Measurements from ENCODE around the gene GINS3. TPM values are rescaled to one million over a fixed set of nuclear protein-coding genes. Genes with fewer than 3 reads are reported as not detected.

Gene GINS3
- 10 to 100 TPM; 25.3 to 26.5 TPM for total RNA-seq
- polyA plus RNA-seq: 2.0 TPM

GRCh38 chr16:58392215-58393137 is at the start of gene GINS3:
Gene GINS3, plus strand, starts transcription at chr16:58392471. Its CDS starts 131 bp downstream, at chr16:58392602.
- Mint-ChIP-seq H3K4me1 (peaks cover 13 to 23% (median 18%) of the 10 kb centered on the region in 3 donors), H3K36me3 (peaks cover 0 to 10% (median 3%) of the 10 kb centered on the region in 3 donors), H3K27ac (peak within 1 kb of the TSS; percentile 75 to 97 (median 95)), H3K9me3 (no peaks in the 10 kb centered on the region), H3K4me3 (peak within 1 kb of the TSS; percentile 95 to 100 (median 100)), H3K27me3 (peaks cover 0 to 5% of the 10 kb centered on the region in 2 donors)
- Histone ChIP-seq H3K4me3 (ENCODE audit: low read length) (peak within 1 kb of the TSS; percentile 85), H3K27ac (ENCODE audit: low read depth, low read length) (peak within 1 kb of the TSS; percentile 72), H3K4me1 (ENCODE audit: insufficient read depth, low read length) (peaks cover 7% of the 10 kb centered on the region), H3K9me3 (ENCODE audit: low read length) (no peaks in the 10 kb centered on the region), H3K36me3 (ENCODE audit: insufficient read depth, low read length) (no peaks in the 10 kb centered on the region), H3K27me3 (ENCODE audit: insufficient read depth, low read length, poor library complexity, severe bottlenecking) (no peaks in the 10 kb centered on the region)
- ChIA-PET POLR2A (interaction anchor here (1.0 kb wide), 1 partner anchor 237 kb away, joined by 3 read pairs; the partner anchor contains the start of gene CNOT1), CTCF (interaction anchor here (0.9 to 2.1 kb wide), 4 partner anchors 56 to 342 kb away, joined by 3 to 10 read pairs (median 4); partner anchors contain the start of gene GOT2)
- peak; percentile 71 to 87 (median 75) for DNase-seq

GRCh38 chr16:58343562-58343961 is 48.7 kb upstream of the GINS3 start:
- H3K36me3 Mint-ChIP-seq: no peaks in the 10 kb centered on the region
- CTCF ChIA-PET: no interaction called here
- H3K4me3 Mint-ChIP-seq: no peak overlapping the region
- DNase-seq: no peak
- H3K4me3 ChIP-seq (ENCODE audit: low read length): no peak overlapping the region
- H3K9me3 Mint-ChIP-seq: no peaks in the 10 kb centered on the region
- no peaks in the 10 kb centered on the region for H3K4me1 Mint-ChIP-seq
- H3K36me3 ChIP-seq (ENCODE audit: insufficient read depth, low read length): no peaks in the 10 kb centered on the region
- POLR2A ChIA-PET: no interaction called here
- peaks cover 11 to 49% of the 10 kb centered on the region in 2 donors for H3K27me3 Mint-ChIP-seq
- H3K4me1 ChIP-seq (ENCODE audit: insufficient read depth, low read length): no peaks in the 10 kb centered on the region
- H3K27me3 ChIP-seq (ENCODE audit: insufficient read depth, low read length, poor library complexity, severe bottlenecking): no peaks in the 10 kb centered on the region
- H3K27ac ChIP-seq (ENCODE audit: low read depth, low read length): no peak overlapping the region
- H3K9me3 ChIP-seq (ENCODE audit: low read length): no peaks in the 10 kb centered on the region
- H3K27ac Mint-ChIP-seq: no peak overlapping the region

GRCh38 chr16:58345574-58346354 is 46.5 kb upstream of the GINS3 start:
- H3K27ac ChIP-seq (ENCODE audit: low read depth, low read length): no peak overlapping the region
- no peak for DNase-seq
- no peaks in the 10 kb centered on the region for H3K9me3 ChIP-seq (ENCODE audit: low read length)
- Mint-ChIP-seq H3K4me3 (no peak overlapping the region), H3K4me1 (no peaks in the 10 kb centered on the region), H3K36me3 (no peaks in the 10 kb centered on the region), H3K9me3 (no peaks in the 10 kb centered on the region), H3K27ac (no peak overlapping the region), H3K27me3 (peaks cover 12 to 69% of the 10 kb centered on the region in 2 donors)
- CTCF ChIA-PET: no interaction called here
- no peaks in the 10 kb centered on the region for H3K27me3 ChIP-seq (ENCODE audit: insufficient read depth, low read length, poor library complexity, severe bottlenecking)
- no peaks in the 10 kb centered on the region for H3K36me3 ChIP-seq (ENCODE audit: insufficient read depth, low read length)
- H3K4me3 ChIP-seq (ENCODE audit: low read length): no peak overlapping the region
- POLR2A ChIA-PET: no interaction called here
- no peaks in the 10 kb centered on the region for H3K4me1 ChIP-seq (ENCODE audit: insufficient read depth, low read length)

GRCh38 chr16:58346831-58347371 is 45.4 kb upstream of the GINS3 start:
- no peaks in the 10 kb centered on the region for H3K36me3 ChIP-seq (ENCODE audit: insufficient read depth, low read length)
- ChIA-PET POLR2A (no interaction called here), CTCF (interaction anchor here (1.0 kb wide), 1 partner anchor 141 kb away, joined by 3 read pairs; no protein-coding TSS in a partner anchor)
- no peaks in the 10 kb centered on the region for H3K4me1 ChIP-seq (ENCODE audit: insufficient read depth, low read length)
- Mint-ChIP-seq H3K4me1 (no peaks in the 10 kb centered on the region), H3K27me3 (peaks cover 12 to 68% of the 10 kb centered on the region in 2 donors), H3K4me3 (no peak overlapping the region), H3K27ac (no peak overlapping the region), H3K9me3 (no peaks in the 10 kb centered on the region), H3K36me3 (no peaks in the 10 kb centered on the region)
- DNase-seq: no peak
- no peaks in the 10 kb centered on the region for H3K9me3 ChIP-seq (ENCODE audit: low read length)
- H3K27ac ChIP-seq (ENCODE audit: low read depth, low read length): no peak overlapping the region
- no peak overlapping the region for H3K4me3 ChIP-seq (ENCODE audit: low read length)
- H3K27me3 ChIP-seq (ENCODE audit: insufficient read depth, low read length, poor library complexity, severe bottlenecking): no peaks in the 10 kb centered on the region

- no peaks in the 10 kb centered on the region for H3K4me1 Mint-ChIP-seq
- Histone ChIP-seq H3K4me3 (ENCODE audit: low read length) (no peak overlapping the region), H3K9me3 (ENCODE audit: low read length) (no peaks in the 10 kb centered on the region), H3K27me3 (ENCODE audit: insufficient read depth, low read length, poor library complexity, severe bottlenecking) (no peaks in the 10 kb centered on the region), H3K36me3 (ENCODE audit: insufficient read depth, low read length) (no peaks in the 10 kb centered on the region), H3K27ac (ENCODE audit: low read depth, low read length) (no peak overlapping the region), H3K4me1 (ENCODE audit: insufficient read depth, low read length) (no peaks in the 10 kb centered on the region)
- peaks cover 0 to 2% (median 0%) of the 10 kb centered on the region in 3 donors for H3K36me3 Mint-ChIP-seq
- DNase-seq: no peak
- peaks cover 0 to 9% (median 0%) of the 10 kb centered on the region in 5 donors for H3K9me3 Mint-ChIP-seq
- POLR2A ChIA-PET: no interaction called here
- CTCF ChIA-PET: no interaction called here
- H3K4me3 Mint-ChIP-seq: no peak overlapping the region
- peaks cover 8 to 52% of the 10 kb centered on the region in 2 donors for H3K27me3 Mint-ChIP-seq
- no peak overlapping the region for H3K27ac Mint-ChIP-seq
These were observed 43.3 kb upstream of the GINS3 start for GRCh38 chr16:58348986-58349385.

DNA sequence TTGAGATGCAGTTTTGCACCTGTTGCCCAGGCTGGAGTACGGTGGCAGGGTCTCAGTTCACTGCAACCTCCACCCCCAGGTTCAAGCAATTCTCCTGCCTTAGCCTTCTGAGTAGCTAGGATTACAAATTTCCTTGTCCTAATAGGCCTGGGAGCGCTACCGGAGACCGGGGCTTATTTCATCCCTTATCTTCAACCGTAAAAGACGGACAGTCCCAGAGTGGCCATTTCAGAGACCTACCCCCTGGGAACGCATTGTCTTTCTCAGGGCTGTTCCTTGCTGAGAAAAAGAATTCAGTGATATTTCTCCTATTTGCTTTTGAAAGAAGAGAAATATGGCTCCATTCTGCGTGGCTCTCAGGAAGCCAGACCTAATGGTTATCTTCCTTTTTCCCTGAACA is 39.6 kb upstream of the GINS3 start:
- no peak overlapping the region for H3K27ac ChIP-seq (ENCODE audit: low read depth, low read length)
- Mint-ChIP-seq H3K36me3 (peaks cover 0 to 2% (median 0%) of the 10 kb centered on the region in 3 donors), H3K27ac (no peak overlapping the region), H3K27me3 (peaks cover 5 to 40% of the 10 kb centered on the region in 2 donors), H3K4me3 (no peak overlapping the region), H3K4me1 (no peaks in the 10 kb centered on the region), H3K9me3 (peaks cover 0 to 9% (median 2%) of the 10 kb centered on the region in 5 donors)
- DNase-seq: no peak
- H3K27me3 ChIP-seq (ENCODE audit: insufficient read depth, low read length, poor library complexity, severe bottlenecking): no peaks in the 10 kb centered on the region
- no peaks in the 10 kb centered on the region for H3K9me3 ChIP-seq (ENCODE audit: low read length)
- no peaks in the 10 kb centered on the region for H3K4me1 ChIP-seq (ENCODE audit: insufficient read depth, low read length)
- no peak overlapping the region for H3K4me3 ChIP-seq (ENCODE audit: low read length)
- CTCF ChIA-PET: no interaction called here
- no peaks in the 10 kb centered on the region for H3K36me3 ChIP-seq (ENCODE audit: insufficient read depth, low read length)
- POLR2A ChIA-PET: no interaction called here

GRCh38 chr16:58360041-58360634 is 32.1 kb upstream of the GINS3 start:
- Histone ChIP-seq H3K9me3 (ENCODE audit: low read length) (no peaks in the 10 kb centered on the region), H3K4me3 (ENCODE audit: low read length) (no peak overlapping the region), H3K4me1 (ENCODE audit: insufficient read depth, low read length) (no peaks in the 10 kb centered on the region), H3K27ac (ENCODE audit: low read depth, low read length) (no peak overlapping the region), H3K36me3 (ENCODE audit: insufficient read depth, low read length) (no peaks in the 10 kb centered on the region), H3K27me3 (ENCODE audit: insufficient read depth, low read length, poor library complexity, severe bottlenecking) (no peaks in the 10 kb centered on the region)
- H3K27ac Mint-ChIP-seq: no peak overlapping the region
- peaks cover 15 to 49% of the 10 kb centered on the region in 2 donors for H3K27me3 Mint-ChIP-seq
- no peak for DNase-seq
- no peaks in the 10 kb centered on the region for H3K4me1 Mint-ChIP-seq
- peaks cover 20 to 35% (median 30%) of the 10 kb centered on the region in 5 donors for H3K9me3 Mint-ChIP-seq
- H3K4me3 Mint-ChIP-seq: no peak overlapping the region
- ChIA-PET CTCF (no interaction called here), POLR2A (no interaction called here)
- H3K36me3 Mint-ChIP-seq: peaks cover 0 to 18% (median 0%) of the 10 kb centered on the region in 3 donors
